ENCODE data around the gene RNF166.

Gene RNF166

GRCh38 chr16:88723507-88723887 is 17.3 kb upstream of the RNF166 start:
- DNase-seq = no peak

- no peak for DNase-seq
Measured at GRCh38 chr16:88722784-88723506, 16.7 kb upstream of the RNF166 start.

- no peak for DNase-seq
Measured at GRCh38 chr16:88721815-88722755, 15.9 kb upstream of the RNF166 start.

GRCh38 chr16:88721236-88721635 is 15.0 kb upstream of the RNF166 start:
- DNase-seq = no peak

- DNase-seq = no peak
Measured at GRCh38 chr16:88720396-88720970, 14.3 kb upstream of the RNF166 start.

GRCh38 chr16:88719933-88720296 is 13.7 kb upstream of the RNF166 start:
- DNase-seq = no peak

GRCh38 chr16:88719267-88719932 is 13.2 kb upstream of the RNF166 start:
- no peak for DNase-seq

- DNase-seq = no peak
Measured at GRCh38 chr16:88718178-88718577, 12.0 kb upstream of the RNF166 start.

- no peak for DNase-seq
Measured at GRCh38 chr16:88716601-88717001, 10.4 kb upstream of the RNF166 start.

GRCh38 chr16:88716201-88716600 is 10.0 kb upstream of the RNF166 start:
- DNase-seq = no peak

- no peak for DNase-seq
Measured at GRCh38 chr16:88715312-88716190, 9.3 kb upstream of the RNF166 start.

GRCh38 chr16:88714420-88715302 is 8.5 kb upstream of the RNF166 start:
- no peak for DNase-seq

- no peak for DNase-seq
Measured at GRCh38 chr16:88713568-88714419, 7.6 kb upstream of the RNF166 start.

GRCh38 chr16:88713054-88713453 is 6.8 kb upstream of the RNF166 start:
- DNase-seq = no peak

- no peak for DNase-seq
Measured at GRCh38 chr16:88712362-88712979, 6.3 kb upstream of the RNF166 start.

GRCh38 chr16:88711750-88712340 is 5.6 kb upstream of the RNF166 start:
- DNase-seq = no peak

- DNase-seq = no peak
Measured at GRCh38 chr16:88710556-88710955, 4.3 kb upstream of the RNF166 start.

GRCh38 chr16:88706965-88707826 is 988 bp upstream of the RNF166 start:
- DNase-seq = no peak

All from EL (cell line).